Kidney epithelial cell (primary cell): ENCODE results near the gene CIC. TPM values are rescaled to one million over a fixed set of nuclear protein-coding genes. Genes with fewer than 3 reads are reported as not detected.

Source experiments
- DNase-seq: peaks from one replicate; pipeline ENCODE4 v3.0.0-alpha.2; 2010; ENCODE audit warnings: low read depth
- H3K27me3 ChIP-seq: 2 replicates; pipeline ENCODE4 v1.6.0; 2011; ENCODE audit warnings: low read length; ENCODE audit not compliant: control insufficient read depth, insufficient read depth
- H3K36me3 ChIP-seq: 2 replicates; pipeline ENCODE4 v1.5.1; 2011; ENCODE audit warnings: low read length; ENCODE audit not compliant: control insufficient read depth, insufficient read depth
- H3K4me3 ChIP-seq: 2 replicates; pipeline ENCODE4 v1.5.1; 2011; ENCODE audit warnings: low read depth, mild to moderate bottlenecking, control low read depth, low read length
- total RNA-seq: library from RNA; depleted of rRNA; stranded (reverse); fragments of >200 nt; gene quantifications from 2 replicates; pipeline ENCODE4 v1.2.3, GENCODE V29; 2015
- TF ChIP-seq, protein P1 (sequence below): IDR thresholded peaks from 2 replicates; pipeline ENCODE4 v1.5.1; 2011; ENCODE audit warnings: mild to moderate bottlenecking, moderate library complexity, low read length, control low read depth, inconsistent platforms; ENCODE audit not compliant: insufficient read depth, poor library complexity, severe bottlenecking

The CIC gene
- total RNA-seq, 1 donor from 2014 or later = 41.7 TPM

DNA sequence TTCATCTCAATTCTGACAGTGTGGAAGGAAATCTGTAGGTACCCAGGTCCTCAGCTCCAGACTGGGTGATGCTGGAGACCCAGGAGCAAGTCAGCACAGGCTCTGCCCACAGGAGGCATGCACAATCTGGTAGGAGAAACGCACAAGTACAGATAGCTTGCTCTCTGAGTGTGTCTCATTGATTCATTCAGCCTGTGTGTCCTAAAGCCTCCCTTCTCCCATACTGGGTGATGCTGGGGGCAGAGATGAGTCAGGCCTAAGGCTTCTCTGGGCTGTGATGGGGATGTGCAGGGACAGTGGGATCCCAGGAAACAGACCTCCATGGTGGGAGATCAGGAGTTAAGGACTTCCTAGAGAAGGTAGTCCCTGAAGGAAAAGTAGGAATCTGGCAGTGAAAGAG is 42.2 kb upstream of the CIC start:
- DNase-seq = no peak
- Histone ChIP-seq H3K27me3 (no peaks in the 10 kb centered on the region), H3K36me3 (peaks cover 2% of the 10 kb centered on the region), H3K4me3 (no peak overlapping the region)
- TF ChIP-seq, protein P1, sequence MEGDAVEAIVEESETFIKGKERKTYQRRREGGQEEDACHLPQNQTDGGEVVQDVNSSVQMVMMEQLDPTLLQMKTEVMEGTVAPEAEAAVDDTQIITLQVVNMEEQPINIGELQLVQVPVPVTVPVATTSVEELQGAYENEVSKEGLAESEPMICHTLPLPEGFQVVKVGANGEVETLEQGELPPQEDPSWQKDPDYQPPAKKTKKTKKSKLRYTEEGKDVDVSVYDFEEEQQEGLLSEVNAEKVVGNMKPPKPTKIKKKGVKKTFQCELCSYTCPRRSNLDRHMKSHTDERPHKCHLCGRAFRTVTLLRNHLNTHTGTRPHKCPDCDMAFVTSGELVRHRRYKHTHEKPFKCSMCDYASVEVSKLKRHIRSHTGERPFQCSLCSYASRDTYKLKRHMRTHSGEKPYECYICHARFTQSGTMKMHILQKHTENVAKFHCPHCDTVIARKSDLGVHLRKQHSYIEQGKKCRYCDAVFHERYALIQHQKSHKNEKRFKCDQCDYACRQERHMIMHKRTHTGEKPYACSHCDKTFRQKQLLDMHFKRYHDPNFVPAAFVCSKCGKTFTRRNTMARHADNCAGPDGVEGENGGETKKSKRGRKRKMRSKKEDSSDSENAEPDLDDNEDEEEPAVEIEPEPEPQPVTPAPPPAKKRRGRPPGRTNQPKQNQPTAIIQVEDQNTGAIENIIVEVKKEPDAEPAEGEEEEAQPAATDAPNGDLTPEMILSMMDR = no peak

DNA sequence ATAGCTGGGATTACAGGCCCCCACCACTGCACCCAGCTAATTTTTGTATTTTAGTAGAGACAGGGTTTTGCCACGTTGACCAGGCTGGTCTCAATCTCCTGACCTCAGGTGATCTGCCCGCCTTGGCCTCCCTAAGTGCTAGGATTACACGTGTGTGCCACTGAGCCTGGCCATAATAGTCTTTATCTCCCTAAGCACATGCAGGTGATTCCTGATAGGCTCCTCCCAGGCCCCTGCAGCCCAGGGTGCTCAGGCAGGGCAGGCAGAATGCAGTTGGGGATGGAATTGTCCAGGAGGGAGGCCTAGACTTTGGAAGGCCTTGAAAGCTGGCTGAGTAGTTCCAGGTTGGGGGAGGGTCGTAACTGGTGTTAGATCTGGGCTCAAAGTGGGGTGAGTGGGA is 40.4 kb upstream of the CIC start:
- peaks cover 2% of the 10 kb centered on the region for H3K36me3 ChIP-seq
- H3K4me3 ChIP-seq = no peak overlapping the region
- TF ChIP-seq, protein P1 = no peak
- H3K27me3 ChIP-seq = no peaks in the 10 kb centered on the region
- no peak for DNase-seq

DNA sequence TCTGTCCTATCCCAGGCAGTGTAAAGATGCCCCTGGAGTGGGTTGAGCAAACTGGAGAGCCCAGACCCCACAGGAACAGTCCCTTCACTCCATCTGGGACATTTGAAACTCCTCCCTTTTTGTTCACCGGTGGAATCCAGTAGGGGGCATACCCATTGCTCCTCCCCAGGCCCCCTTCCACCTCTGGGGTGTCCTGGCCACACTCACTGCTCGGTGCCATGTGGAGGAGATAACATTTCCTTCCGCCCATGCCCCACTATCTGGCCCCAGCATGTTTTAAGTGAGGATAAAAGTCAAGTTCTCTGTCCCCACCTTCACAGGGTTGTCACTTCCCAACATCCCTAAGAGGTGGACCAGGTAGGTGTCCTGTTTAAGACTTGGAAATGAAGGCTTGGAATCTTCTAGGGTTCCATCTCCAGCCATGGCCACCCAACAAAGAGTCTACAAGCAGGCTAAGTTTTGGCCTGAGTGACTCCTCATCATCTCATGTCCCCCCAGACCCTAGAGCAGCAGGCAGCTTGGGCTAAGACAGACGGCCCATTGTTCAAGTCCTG is 39.7 kb upstream of the CIC start:
- no peaks in the 10 kb centered on the region for H3K27me3 ChIP-seq
- no peak overlapping the region for H3K4me3 ChIP-seq
- TF ChIP-seq, protein P1 = no peak
- peaks cover 3% of the 10 kb centered on the region for H3K36me3 ChIP-seq
- DNase-seq = no peak

DNA sequence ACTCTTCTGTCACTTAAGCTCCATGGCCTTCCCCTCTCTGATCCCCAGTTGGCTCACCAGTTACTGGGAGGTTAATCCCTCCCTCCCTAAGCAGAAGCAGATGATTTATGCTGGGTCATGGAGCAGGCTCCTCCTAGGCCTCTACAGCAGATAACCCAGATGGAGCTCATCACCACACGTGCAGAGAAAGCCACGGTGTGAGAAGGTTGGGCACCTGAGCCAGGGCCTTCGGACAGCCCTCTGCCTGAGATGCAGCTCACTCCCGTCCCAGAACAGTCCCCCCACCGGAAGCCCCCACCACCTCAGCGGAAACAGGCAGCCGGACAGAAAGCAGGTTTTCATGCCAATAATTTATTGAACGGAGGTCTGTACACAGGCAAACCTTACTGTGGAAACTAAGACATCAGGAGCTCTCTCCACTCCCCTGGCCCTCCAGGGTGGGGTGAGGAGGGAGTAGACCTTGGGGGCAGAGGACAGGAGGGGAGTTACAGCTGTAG is 39.1 kb upstream of the CIC start:
- H3K36me3 ChIP-seq = peaks cover 3% of the 10 kb centered on the region
- no peaks in the 10 kb centered on the region for H3K27me3 ChIP-seq
- H3K4me3 ChIP-seq = no peak overlapping the region
- no peak for DNase-seq
- TF ChIP-seq, protein P1 = no peak

DNA sequence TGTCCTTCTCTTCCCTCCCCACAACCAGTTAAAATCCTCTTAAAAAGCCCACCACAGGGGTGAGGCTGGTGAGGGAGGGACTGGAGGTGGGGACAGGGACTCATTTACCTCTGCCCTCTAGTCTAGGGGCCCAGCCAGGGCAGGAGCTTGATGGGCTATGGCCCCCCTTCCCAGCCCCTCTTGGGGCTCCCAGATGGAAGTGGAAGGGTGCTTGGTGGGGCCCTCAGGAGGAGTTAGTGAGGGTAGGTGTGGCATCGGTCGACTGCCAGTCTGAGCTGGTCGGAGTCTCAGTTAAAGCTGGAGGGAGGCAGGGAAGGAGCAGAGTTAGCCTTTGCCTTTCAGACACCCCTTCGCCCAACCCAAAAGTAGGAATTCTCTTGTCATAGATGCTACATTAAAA is 38.5 kb upstream of the CIC start:
- TF ChIP-seq, protein P1 = no peak
- DNase-seq = no peak
- peaks cover 3% of the 10 kb centered on the region for H3K36me3 ChIP-seq
- no peaks in the 10 kb centered on the region for H3K27me3 ChIP-seq
- H3K4me3 ChIP-seq = no peak overlapping the region

DNA sequence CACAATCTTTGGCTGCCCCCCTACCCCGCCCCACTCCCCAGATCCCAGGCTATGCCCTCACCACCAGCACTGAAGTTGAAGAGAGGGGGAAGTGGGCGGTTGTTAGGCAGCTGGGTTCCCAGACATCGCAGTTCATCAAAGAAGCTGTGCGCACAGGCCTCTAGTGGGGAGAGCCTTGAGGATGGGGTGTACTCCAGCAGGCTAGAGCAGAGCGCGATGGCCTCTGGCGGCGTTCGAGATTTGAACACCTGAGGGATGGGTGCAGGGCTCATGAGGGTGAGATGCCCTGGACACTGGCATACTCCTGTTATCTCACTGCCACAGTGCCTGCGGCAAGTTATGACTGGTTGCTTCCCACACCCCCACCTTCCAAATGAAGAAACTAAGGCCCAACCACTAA is 36.6 kb upstream of the CIC start:
- Histone ChIP-seq H3K36me3 (peaks cover 6% of the 10 kb centered on the region), H3K4me3 (no peak overlapping the region), H3K27me3 (no peaks in the 10 kb centered on the region)
- TF ChIP-seq, protein P1 = no peak
- no peak for DNase-seq
